K562 (cell line): ENCODE results near the gene PANX1. TPM values are rescaled to one million over a fixed set of nuclear protein-coding genes. Genes with fewer than 3 reads are reported as not detected.

ENCODE experiments used
- ATAC-seq: fragments of 200-7000 bp; cut with Tn5 transposase; 3 replicates; pipeline ENCODE4 v1.9.1; 2020; ENCODE audit warnings: moderate library complexity
- BruUV-seq: library from RNA; stranded (reverse); fragments of 400-500 nt; replicated peaks from 2 replicates; lab custom pipeline; 2021; lab: Mats Ljungman, UMichigan
- CTCF ChIA-PET: fragments of 300-600 bp; formaldehyde crosslinking; extraction: SDS; loops from one replicate; lab custom pipeline; 2021; ENCODE audit warnings: low intra/inter-chr PET ratio; lab: Yijun Ruan, JAX
- POLR2A ChIA-PET: fragments of 300-600, 350-650 bp; sonication (Branson Sonifier 250); formaldehyde crosslinking; extraction: SDS; loops from one replicate; lab custom pipeline; 2021; ENCODE audit warnings: antibody characterized with exemption, inconsistent platforms; lab: Yijun Ruan, JAX
- DNase-seq, 4 experiments: peaks; one replicate each; pipeline versions ENCODE4 v3.0.0 to v3.0.0-alpha.2; 2011 to 2018; ENCODE audit warnings: low spot score in 3 of 4, mixed read lengths in 3 of 4; ENCODE audit errors: extremely low read depth in 1 of 4
- FAIRE-seq: peaks from 2 replicates; lab custom pipeline; 2011; peaks lifted over from hg19 to GRCh38; lab: Jason Lieb, UNC
- H2AFZ ChIP-seq: 2 replicates; pipeline ENCODE4 v1.6.0; 2011; ENCODE audit warnings: low read depth, low read length, control low read depth, inconsistent platforms
- H3K27ac ChIP-seq: fragments of 200-600 bp; 3 replicates; pipeline ENCODE4 v1.8.0; 2011; ENCODE audit warnings: low read depth, mild to moderate bottlenecking, control low read depth, inconsistent platforms, low read length, moderate library complexity, mixed read lengths; ENCODE audit errors: extremely low read depth
- H3K27me3 ChIP-seq, 2 experiments: fragments of 300-600 bp in 1 of 2; 2 replicates in 1 of 2; 3 replicates in 1 of 2; pipeline versions ENCODE4 v1.6.0 to v1.8.0; 2011; ENCODE audit warnings: inconsistent platforms in 2 of 2, low read length in 2 of 2, mild to moderate bottlenecking in 1 of 2, mixed read lengths in 1 of 2, moderate library complexity in 1 of 2; ENCODE audit not compliant: control insufficient read depth in 2 of 2, insufficient read depth in 2 of 2
- H3K36me3 ChIP-seq: fragments of 300-600 bp; 3 replicates; pipeline ENCODE4 v1.8.0; 2011; ENCODE audit warnings: mild to moderate bottlenecking, low read length, inconsistent platforms; ENCODE audit not compliant: control insufficient read depth, insufficient read depth
- H3K4me1 ChIP-seq, 2 experiments: fragments of 200-600 bp in 1 of 2; replicated peaks in 1 of 2; 2 replicates in 1 of 2; 3 replicates in 1 of 2; pipeline versions ENCODE4 v1.5.1 to v1.8.0; 2011; ENCODE audit warnings: inconsistent platforms in 2 of 2, low read length in 2 of 2, mild to moderate bottlenecking in 1 of 2, mixed read lengths in 1 of 2, moderate library complexity in 1 of 2; ENCODE audit not compliant: control insufficient read depth in 2 of 2, insufficient read depth in 2 of 2
- H3K4me2 ChIP-seq: 2 replicates; pipeline ENCODE4 v1.6.1; 2011; ENCODE audit warnings: low read length, control low read depth, inconsistent platforms, mixed read lengths; ENCODE audit not compliant: insufficient read depth
- H3K4me3 ChIP-seq: fragments of 200-600 bp; sonication (generic), shearing (Covaris generic); 2 replicates; pipeline ENCODE4 v1.5.1; 2016; ENCODE audit warnings: control low read depth, inconsistent platforms
- H3K79me2 ChIP-seq: fragments of 200-600 bp; 3 replicates; pipeline ENCODE4 v1.8.0; 2011; ENCODE audit warnings: low read length, inconsistent platforms; ENCODE audit not compliant: control insufficient read depth, insufficient read depth
- H3K9ac ChIP-seq, 2 experiments: 2 replicates each; pipeline versions ENCODE4 v1.6.0 to v1.6.1; 2011; ENCODE audit warnings: low read depth in 2 of 2, low read length in 2 of 2, control low read depth in 1 of 2, inconsistent platforms in 1 of 2, mild to moderate bottlenecking in 1 of 2, mixed read lengths in 1 of 2; ENCODE audit not compliant: insufficient read depth in 1 of 2
- H3K9me1 ChIP-seq: one replicate; pipeline ENCODE4 v1.6.0; 2011; ENCODE audit warnings: inconsistent platforms, mild to moderate bottlenecking, low read length, moderate library complexity; ENCODE audit not compliant: control insufficient read depth, insufficient read depth
- H3K9me3 ChIP-seq: replicated peaks from 2 replicates; pipeline ENCODE4 v1.5.1; 2011; ENCODE audit warnings: low read depth, low read length, inconsistent platforms; ENCODE audit not compliant: control insufficient read depth, insufficient read depth
- H4K20me1 ChIP-seq: replicated peaks from 2 replicates; pipeline ENCODE4 v1.6.1; 2011; ENCODE audit warnings: low read length, inconsistent platforms, mixed read lengths; ENCODE audit not compliant: control insufficient read depth, insufficient read depth
- CBX5 ChIP-seq: IDR thresholded peaks from 2 replicates; pipeline ENCODE4 v1.6.1; 2014; ENCODE audit warnings: low read depth, borderline replicate concordance
- SNIP1 ChIP-seq: fragments of 450-650 bp; IDR thresholded peaks from 2 replicates; pipeline ENCODE4 v1.7.1; 2017; ENCODE audit warnings: low read depth, mild to moderate bottlenecking
- XRCC4 ChIP-seq: IDR thresholded peaks from one replicate; pipeline ENCODE4 v1.6.1; 2011; ENCODE audit not compliant: insufficient read depth, insufficient read length; ENCODE audit errors: extremely low read depth
- ZC3H8 ChIP-seq: fragments of 450-650 bp; IDR thresholded peaks from 2 replicates; pipeline ENCODE4 v1.6.1; 2017
- ZNF408 ChIP-seq: fragments of 250-450 bp; sonication (Bioruptor Pico); IDR thresholded peaks from 2 replicates; pipeline ENCODE4 v1.4.0; 2020; ENCODE audit warnings: low read depth, mild to moderate bottlenecking, moderate library complexity
- ZNF778 ChIP-seq: fragments of 450-650 bp; formaldehyde crosslinking; IDR thresholded peaks from 2 replicates; pipeline ENCODE4 v1.4.0; 2020; ENCODE audit warnings: mild to moderate bottlenecking, moderate library complexity
- ZNF780A ChIP-seq: fragments of 250-450 bp; sonication (Bioruptor Pico); IDR thresholded peaks from 2 replicates; pipeline ENCODE4 v1.5.0; 2021; ENCODE audit warnings: mild to moderate bottlenecking
- WGBS: fragments of 100-300 bp; shearing (Covaris generic); methylation state at CpG from one replicate; pipeline ENCODE4 v1.1.6; 2016; ENCODE audit warnings: low coverage, mixed read lengths; ENCODE audit not compliant: insufficient coverage; ENCODE audit errors: missing lambda C conversion rate; 5-methylcytosine and 5-hydroxymethylcytosine counted together
- in situ Hi-C: fragments of 300-500 bp; cut with MboI; formaldehyde crosslinking; loops from 4 replicates; pipeline ENCODE4 v1.15.0; 2018; ENCODE audit warnings: inconsistent platforms, mixed read lengths
- intact Hi-C: fragments of 100-400 bp; cut with micrococcal nuclease; formaldehyde crosslinking; loops from 2 replicates; pipeline ENCODE4 v1.14.2; 2022
- polyA plus RNA-seq, 8 experiments: library from polyadenylated mRNA; depleted of rRNA in 4 of 8; stranded (reverse) in 5 of 8; unstranded in 3 of 8; fragments of >200 nt; fragmentation: Nextera tagmentation in 2 of 8; fragmentation: Illumina TruSeq in 1 of 8; extraction: Ambion mirVana in 2 of 8; extraction: Trizol in 1 of 8; gene quantifications; 2 replicates each; pipeline versions ENCODE4 v1.2.1 to v1.2.3, GENCODE V29; 2011 to 2014; ENCODE audit warnings: inconsistent platforms in 1 of 8, missing spikeins in 1 of 8
- total RNA-seq, 7 experiments: library from RNA; depleted of rRNA in 6 of 7; stranded (reverse); fragments of >200 nt in 6 of 7; fragmentation: Illumina TruSeq in 2 of 7; extraction: Trizol in 2 of 7; gene quantifications; 2 replicates each; pipeline versions ENCODE4 v1.2.1 to v1.2.3, GENCODE V29; 2011 to 2021; ENCODE audit warnings: low replicate concordance in 1 of 7
- TF ChIP-seq, protein P1 (sequence below): sonication (generic); formaldehyde crosslinking; IDR thresholded peaks from 2 replicates; pipeline ENCODE4 v1.9.0; 2022; ENCODE audit warnings: mild to moderate bottlenecking, missing genetic modification reagents
- TF ChIP-seq, protein P2 (sequence below): fragments of 450-650 bp; IDR thresholded peaks from 2 replicates; pipeline ENCODE4 v1.6.1; 2016; ENCODE audit warnings: low read depth

PANX1 gene
- total and polyA plus RNA-seq, 9 of the 15 experiments (the other 6 are each of a cell fraction or from before 2014, with no cell fraction given) = 1.9 to 14.8 (median 10.1) TPM

DNA sequence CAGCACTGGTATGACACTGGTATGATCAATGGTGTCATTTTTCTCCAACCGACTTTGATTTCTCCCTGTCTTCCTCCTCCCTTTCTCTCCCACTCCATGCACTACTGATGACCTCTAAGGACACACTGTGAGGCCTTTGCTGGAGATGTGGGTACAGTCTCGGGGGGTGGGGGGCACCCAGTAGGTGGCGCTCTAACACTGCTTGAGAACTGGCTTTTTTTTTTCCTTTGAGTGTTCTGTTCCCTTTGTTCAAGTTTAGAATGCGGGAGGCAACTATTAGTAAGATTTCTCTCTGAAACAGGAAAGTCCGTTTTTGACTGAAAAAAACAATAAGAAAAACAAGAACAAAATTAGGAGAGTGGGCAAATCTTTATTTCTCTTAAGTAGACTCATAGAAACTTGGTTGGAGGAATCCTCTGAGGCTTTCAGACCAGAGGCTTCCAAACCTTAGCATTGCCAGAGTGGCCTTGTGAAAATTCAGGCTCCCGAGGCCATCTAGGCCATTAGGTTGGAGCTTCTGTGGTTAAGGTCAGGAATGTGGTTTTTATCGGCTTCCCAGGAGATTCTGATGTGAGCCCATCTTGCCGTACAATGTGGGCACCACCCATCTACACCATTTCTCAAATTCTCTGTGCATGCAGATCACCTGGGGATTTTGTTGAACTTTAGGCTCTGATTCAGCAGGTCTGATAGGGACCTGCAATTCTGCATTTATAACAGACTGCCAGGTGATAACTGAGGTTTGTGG, 43.2 kb downstream of the PANX1 start (continued):
- TF ChIP-seq, protein P1, sequence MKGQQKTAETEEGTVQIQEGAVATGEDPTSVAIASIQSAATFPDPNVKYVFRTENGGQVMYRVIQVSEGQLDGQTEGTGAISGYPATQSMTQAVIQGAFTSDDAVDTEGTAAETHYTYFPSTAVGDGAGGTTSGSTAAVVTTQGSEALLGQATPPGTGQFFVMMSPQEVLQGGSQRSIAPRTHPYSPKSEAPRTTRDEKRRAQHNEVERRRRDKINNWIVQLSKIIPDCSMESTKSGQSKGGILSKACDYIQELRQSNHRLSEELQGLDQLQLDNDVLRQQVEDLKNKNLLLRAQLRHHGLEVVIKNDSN (CRISPR knock-in tag) = no peak

DNA sequence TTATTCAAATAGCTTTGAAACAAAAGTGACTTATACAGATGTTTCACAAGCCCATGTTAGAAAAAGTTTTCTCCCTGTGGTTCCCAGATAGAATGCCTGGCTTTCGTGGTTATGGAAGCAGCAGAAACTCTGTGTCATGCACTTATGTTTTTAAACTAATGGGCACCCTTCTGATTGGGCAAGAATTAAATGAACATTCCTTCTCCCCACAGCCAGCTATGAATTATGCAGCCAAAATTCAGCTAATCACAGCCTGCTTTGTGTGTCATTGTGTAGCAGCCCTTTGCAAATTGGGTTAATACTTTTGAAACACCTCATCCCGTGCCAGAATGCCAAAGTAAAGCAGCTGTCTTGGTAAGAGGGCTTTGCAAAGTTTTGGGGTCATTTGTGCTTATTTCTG, 46.9 kb downstream of the PANX1 start:
- H3K79me2 ChIP-seq = peaks cover 7% of the 10 kb centered on the region; the same call in 1 of the 3 replicates
- ChIA-PET CTCF (no interaction called here), POLR2A (no interaction called here)
- H3K4me1 ChIP-seq = no peaks in the 10 kb centered on the region
- no peaks in the 10 kb centered on the region for H3K9me1 ChIP-seq
- no peak overlapping the region for H3K9ac ChIP-seq
- H3K27ac ChIP-seq = no peak overlapping the region
- in situ Hi-C loops = loop anchor here (10.0 kb wide), 1 partner anchor 319 kb away; the partner anchor contains the start of genes ANKRD49 and MRE11
- intact Hi-C loops = loop anchor here (10.0 kb wide), 1 partner anchor 149 kb away; no protein-coding TSS in a partner anchor
- no TSS peak for BruUV-seq
- ATAC-seq = no peak
- H3K36me3 ChIP-seq = peaks cover 11% of the 10 kb centered on the region; the same call in 2 of the 3 replicates
- H4K20me1 ChIP-seq = peaks cover 6% of the 10 kb centered on the region; the same call in 1 of the 2 replicates
- no peak overlapping the region for H3K4me2 ChIP-seq
- H2AFZ ChIP-seq = no peak overlapping the region
- TF ChIP-seq, protein P2, sequence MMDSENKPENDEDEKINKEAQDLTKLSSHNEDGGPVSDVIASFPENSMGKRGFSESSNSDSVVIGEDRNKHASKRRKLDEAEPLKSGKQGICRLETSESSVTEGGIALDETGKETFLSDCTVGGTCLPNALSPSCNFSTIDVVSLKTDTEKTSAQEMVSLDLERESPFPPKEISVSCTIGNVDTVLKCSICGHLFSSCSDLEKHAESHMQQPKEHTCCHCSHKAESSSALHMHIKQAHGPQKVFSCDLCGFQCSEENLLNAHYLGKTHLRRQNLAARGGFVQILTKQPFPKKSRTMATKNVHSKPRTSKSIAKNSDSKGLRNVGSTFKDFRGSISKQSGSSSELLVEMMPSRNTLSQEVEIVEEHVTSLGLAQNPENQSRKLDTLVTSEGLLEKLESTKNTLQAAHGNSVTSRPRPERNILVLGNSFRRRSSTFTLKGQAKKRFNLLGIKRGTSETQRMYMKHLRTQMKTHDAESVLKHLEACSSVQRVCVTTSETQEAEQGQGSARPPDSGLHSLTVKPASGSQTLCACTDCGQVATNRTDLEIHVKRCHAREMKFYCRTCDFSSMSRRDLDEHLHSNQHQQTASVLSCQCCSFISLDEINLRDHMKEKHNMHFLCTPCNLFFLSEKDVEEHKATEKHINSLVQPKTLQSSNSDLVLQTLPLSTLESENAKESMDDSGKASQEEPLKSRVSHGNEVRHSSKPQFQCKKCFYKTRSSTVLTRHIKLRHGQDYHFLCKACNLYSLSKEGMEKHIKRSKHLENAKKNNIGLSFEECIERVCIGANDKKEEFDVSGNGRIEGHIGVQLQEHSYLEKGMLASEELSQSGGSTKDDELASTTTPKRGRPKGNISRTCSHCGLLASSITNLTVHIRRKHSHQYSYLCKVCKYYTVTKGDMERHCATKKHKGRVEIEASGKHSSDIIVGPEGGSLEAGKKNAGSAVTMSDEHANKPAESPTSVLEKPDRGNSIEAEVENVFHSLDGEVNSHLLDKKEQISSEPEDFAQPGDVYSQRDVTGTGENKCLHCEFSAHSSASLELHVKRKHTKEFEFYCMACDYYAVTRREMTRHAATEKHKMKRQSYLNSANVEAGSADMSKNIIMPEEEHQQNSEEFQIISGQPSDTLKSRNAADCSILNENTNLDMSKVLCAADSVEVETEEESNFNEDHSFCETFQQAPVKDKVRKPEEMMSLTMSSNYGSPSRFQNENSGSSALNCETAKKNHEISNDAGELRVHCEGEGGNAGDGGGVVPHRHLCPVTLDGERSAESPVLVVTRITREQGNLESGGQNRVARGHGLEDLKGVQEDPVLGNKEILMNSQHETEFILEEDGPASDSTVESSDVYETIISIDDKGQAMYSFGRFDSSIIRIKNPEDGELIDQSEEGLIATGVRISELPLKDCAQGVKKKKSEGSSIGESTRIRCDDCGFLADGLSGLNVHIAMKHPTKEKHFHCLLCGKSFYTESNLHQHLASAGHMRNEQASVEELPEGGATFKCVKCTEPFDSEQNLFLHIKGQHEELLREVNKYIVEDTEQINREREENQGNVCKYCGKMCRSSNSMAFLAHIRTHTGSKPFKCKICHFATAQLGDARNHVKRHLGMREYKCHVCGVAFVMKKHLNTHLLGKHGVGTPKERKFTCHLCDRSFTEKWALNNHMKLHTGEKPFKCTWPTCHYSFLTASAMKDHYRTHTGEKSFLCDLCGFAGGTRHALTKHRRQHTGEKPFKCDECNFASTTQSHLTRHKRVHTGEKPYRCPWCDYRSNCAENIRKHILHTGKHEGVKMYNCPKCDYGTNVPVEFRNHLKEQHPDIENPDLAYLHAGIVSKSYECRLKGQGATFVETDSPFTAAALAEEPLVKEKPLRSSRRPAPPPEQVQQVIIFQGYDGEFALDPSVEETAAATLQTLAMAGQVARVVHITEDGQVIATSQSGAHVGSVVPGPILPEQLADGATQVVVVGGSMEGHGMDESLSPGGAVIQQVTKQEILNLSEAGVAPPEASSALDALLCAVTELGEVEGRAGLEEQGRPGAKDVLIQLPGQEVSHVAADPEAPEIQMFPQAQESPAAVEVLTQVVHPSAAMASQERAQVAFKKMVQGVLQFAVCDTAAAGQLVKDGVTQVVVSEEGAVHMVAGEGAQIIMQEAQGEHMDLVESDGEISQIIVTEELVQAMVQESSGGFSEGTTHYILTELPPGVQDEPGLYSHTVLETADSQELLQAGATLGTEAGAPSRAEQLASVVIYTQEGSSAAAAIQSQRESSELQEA = no peak
- TF ChIP-seq XRCC4 = no peak
- TF ChIP-seq ZNF780A = no peak
- no peak for TF ChIP-seq ZNF408 (CRISPR knock-in tag)
- TF ChIP-seq ZNF778 = no peak
- no peak for TF ChIP-seq ZC3H8
- TF ChIP-seq SNIP1 = no peak
- TF ChIP-seq CBX5 = no peak
- no peaks in the 10 kb centered on the region for H3K27me3 ChIP-seq
- FAIRE-seq = no peak
- DNase-seq = no peak
- WGBS = 46% methylated on average over 2 of the region's 2 CpGs
- H3K4me3 ChIP-seq = no peak overlapping the region
- H3K9me3 ChIP-seq = no peaks in the 10 kb centered on the region
